Subcutaneous adipose tissue (tissue), 4 donors: ENCODE measurements around the gene CMKLR1. TPM values are rescaled to one million over a fixed set of nuclear protein-coding genes. Genes with fewer than 3 reads are reported as not detected.

Source experiments
- total RNA-seq, 4 donors: library from RNA; depleted of rRNA; stranded (reverse); fragments of >200 nt; gene quantifications; one replicate each; pipeline ENCODE4 v1.1.0, GENCODE V29; 2016
- TF ChIP-seq, protein P1 (sequence below): fragments of 450-650 bp; IDR thresholded peaks from one replicate; pipeline ENCODE4 v1.5.1; 2016; ENCODE audit warnings: low read depth, mild to moderate bottlenecking, control low read depth, antibody characterized with exemption, moderate library complexity

The CMKLR1 gene
- total RNA-seq, 4 donors from 2014 or later = 12.4 to 34.6 (median 30.3) TPM

DNA sequence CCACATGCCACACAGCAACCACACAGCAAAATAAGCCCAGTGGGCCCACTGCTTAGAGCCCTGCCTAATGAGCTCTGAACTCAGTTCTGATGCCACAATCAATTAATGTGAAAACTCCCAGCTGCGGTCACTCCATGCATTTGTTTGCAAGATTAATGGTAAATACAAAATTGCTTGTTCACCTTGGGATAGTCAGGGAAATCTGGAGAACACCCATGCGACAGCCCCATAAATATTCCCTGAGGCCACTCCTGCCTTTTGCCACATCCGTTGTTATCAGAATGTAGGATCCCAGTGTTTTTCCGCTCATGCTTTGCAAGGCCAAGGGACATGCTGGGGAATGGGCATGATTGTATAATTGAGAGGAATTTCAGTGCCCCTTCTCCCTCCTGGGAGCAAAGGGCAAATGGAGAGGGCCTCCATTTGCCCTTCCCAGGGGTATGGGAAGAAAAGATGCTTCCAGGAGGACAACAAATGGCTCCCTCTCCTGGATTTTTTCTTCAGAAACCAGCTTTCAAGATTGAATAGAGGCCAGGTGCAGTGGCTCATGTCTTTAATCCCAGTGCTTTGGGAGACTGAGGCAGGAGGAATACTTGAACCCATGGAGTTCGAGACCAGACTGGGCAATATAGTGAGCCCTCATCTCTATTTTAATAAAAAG lies 30.8 kb upstream of the CMKLR1 start:
- TF ChIP-seq, protein P1, sequence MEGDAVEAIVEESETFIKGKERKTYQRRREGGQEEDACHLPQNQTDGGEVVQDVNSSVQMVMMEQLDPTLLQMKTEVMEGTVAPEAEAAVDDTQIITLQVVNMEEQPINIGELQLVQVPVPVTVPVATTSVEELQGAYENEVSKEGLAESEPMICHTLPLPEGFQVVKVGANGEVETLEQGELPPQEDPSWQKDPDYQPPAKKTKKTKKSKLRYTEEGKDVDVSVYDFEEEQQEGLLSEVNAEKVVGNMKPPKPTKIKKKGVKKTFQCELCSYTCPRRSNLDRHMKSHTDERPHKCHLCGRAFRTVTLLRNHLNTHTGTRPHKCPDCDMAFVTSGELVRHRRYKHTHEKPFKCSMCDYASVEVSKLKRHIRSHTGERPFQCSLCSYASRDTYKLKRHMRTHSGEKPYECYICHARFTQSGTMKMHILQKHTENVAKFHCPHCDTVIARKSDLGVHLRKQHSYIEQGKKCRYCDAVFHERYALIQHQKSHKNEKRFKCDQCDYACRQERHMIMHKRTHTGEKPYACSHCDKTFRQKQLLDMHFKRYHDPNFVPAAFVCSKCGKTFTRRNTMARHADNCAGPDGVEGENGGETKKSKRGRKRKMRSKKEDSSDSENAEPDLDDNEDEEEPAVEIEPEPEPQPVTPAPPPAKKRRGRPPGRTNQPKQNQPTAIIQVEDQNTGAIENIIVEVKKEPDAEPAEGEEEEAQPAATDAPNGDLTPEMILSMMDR = no peak

DNA sequence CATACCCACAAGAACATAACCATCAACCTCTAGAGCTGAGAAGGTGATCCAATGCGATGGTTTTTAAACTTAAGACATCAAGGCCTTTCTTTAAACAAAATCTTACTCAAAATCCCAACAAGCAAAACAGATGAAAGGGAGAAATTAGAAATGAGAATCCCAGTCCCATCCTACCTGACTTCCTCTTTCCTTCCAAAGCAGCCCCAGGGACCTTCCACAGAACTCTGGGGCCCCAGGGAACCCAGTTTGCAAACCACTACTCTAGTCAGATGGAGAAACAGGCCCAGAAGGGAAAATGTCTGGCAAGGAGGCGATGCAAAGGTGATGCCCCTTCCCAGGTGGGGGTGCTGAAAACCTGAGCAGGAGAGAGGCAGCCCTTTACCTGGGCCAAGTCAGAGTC lies 29.0 kb upstream of the CMKLR1 start:
- TF ChIP-seq, protein P1 = no peak

DNA sequence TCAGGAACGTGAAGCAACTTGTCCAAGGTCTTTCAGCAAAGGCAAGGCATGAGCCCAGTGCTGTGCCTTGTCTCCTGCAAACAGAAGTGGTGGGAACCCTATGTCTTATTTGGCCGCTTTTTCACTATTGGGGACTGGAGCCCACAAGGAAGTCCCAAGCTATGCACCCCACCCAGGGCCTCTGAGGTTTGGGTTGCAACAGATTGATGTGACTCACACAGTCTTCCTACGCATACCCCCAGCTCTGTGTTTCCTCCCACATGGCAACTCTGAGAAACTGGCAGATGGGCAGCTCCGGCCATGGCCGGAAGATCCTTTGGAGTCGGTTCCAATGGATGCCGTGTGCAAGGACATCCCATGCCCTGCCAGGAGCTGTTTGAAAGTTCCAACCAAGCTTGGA lies 28.3 kb upstream of the CMKLR1 start:
- TF ChIP-seq, protein P1 = no peak

DNA sequence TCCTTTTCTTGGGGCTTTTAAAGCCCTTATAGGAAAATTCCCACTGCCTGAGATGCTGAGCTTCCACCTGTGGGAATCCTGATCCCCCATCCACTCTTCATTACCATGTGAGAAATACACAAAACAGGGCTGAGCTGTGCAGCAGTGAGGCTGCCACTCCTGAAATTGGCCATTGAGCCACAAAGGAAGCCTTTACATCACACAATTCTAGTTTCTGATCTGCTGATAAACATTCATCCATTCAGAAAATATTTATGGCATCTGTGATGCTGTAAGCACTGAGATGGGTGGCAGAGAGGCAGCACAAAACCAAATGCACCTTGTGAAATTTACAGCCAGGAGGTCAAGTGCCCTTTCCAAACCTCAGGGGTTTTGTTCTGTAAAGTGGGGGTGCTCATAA lies 26.2 kb upstream of the CMKLR1 start:
- TF ChIP-seq, protein P1 = no peak

DNA sequence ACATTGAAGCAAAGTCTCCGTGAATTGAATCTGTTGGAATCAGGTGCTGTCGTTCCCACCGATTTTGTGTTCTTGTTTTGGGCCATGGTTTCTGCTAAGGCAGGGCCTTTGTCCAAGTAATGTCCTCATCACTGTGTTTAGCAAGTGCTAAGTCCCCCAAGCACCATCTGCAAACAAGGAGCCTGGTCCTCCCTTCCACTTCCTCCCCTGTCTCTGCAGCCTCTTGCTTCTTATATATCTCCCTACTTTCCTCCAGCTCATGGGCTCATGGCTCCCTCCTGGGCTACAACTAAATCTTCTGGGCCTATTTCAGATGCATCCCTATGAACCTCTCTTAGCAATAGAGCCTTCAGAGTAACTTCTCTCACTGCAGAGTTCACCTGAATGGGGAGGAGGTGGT lies 25.8 kb upstream of the CMKLR1 start:
- TF ChIP-seq, protein P1 = no peak

DNA sequence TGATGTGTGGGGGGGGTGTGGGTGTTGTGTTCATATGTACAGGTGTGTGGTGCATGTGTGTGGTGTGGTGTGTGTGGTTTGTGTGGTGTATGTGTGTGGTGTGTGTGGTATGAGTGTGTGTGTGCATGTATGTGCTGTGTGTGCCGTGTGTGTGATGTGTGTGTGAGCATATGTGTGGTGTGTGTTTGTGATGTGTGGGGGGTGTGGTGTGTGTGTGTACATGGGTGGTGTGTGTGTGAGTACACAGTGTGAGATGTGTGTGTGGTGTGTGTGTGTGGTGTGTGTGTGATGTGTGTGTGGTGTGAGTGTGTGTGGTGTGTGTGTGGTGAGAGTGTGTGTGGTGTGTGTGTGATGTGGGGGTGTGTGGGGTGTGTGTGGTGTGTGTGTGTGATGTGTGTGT lies 24.5 kb upstream of the CMKLR1 start:
- TF ChIP-seq, protein P1 = no peak

DNA sequence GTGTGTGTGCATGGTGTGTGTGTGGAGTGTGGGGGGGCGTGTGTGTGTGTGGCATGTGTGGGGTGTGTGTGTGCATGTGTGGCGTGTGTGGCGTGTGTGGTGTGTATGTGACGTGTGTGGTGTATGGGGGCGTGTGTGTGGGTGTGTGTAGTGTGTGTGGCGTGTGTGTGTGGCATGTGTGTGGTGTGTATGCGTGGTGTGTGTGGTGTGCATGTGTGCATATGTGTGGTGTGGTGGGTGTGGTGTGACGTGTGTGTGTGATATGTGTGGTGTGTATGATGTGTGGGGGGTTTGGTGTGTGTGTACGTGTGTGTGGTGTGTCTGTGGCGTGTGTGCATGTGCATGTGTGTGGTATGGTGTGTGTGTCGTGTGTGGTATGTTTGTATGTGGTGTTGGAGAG lies 24.1 kb upstream of the CMKLR1 start:
- TF ChIP-seq, protein P1 = no peak
